Karpas-422 (cell line): ENCODE measurements around the gene GHR. TPM values are rescaled to one million over a fixed set of nuclear protein-coding genes. Genes with fewer than 3 reads are reported as not detected.
"Not testable (repeated sequence)": the region's sequence is repeated elsewhere in the genome, so short reads cannot be mapped to it uniquely, and the experiment has no call there.

Experiments
- DNase-seq: peaks from one replicate; pipeline ENCODE4 v3.0.0-alpha.2; 2015
- H2AFZ ChIP-seq: fragments of 200-600 bp; sonication (generic); 2 replicates; pipeline ENCODE4 v1.6.1; 2014; ENCODE audit warnings: antibody characterized with exemption, low read length, mixed read lengths
- H3K27ac ChIP-seq: fragments of 200-600 bp; sonication (generic); 2 replicates; pipeline ENCODE4 v1.5.1; 2014; ENCODE audit warnings: mild to moderate bottlenecking, low read length, moderate library complexity
- H3K27me3 ChIP-seq: fragments of 200-600 bp; sonication (generic); 2 replicates; pipeline ENCODE4 v1.6.1; 2014; ENCODE audit warnings: low read length, mixed read lengths
- H3K36me3 ChIP-seq: fragments of 200-600 bp; sonication (generic); 2 replicates; pipeline ENCODE4 v1.6.1; 2014; ENCODE audit warnings: low read length, mixed read lengths; ENCODE audit not compliant: insufficient read depth
- H3K4me1 ChIP-seq: fragments of 200-600 bp; sonication (generic); 2 replicates; pipeline ENCODE4 v1.6.1; 2014; ENCODE audit warnings: mild to moderate bottlenecking, low read length, mixed read lengths
- H3K4me2 ChIP-seq: fragments of 200-600 bp; sonication (generic); 2 replicates; pipeline ENCODE4 v1.6.1; 2014; ENCODE audit warnings: low read length, low read depth, mild to moderate bottlenecking; ENCODE audit not compliant: poor library complexity, severe bottlenecking
- H3K4me3 ChIP-seq: fragments of 200-600 bp; sonication (generic); 2 replicates; pipeline ENCODE4 v1.5.1; 2014; ENCODE audit warnings: mild to moderate bottlenecking, antibody characterized with exemption, low read length, mixed read lengths
- H3K79me2 ChIP-seq: fragments of 200-600 bp; sonication (generic); 2 replicates; pipeline ENCODE4 v1.6.1; 2014; ENCODE audit warnings: mild to moderate bottlenecking, low read length, mixed read lengths
- H3K9ac ChIP-seq: fragments of 200-600 bp; sonication (generic); 2 replicates; pipeline ENCODE4 v1.6.0; 2014; ENCODE audit warnings: low read length
- H3K9me2 ChIP-seq: fragments of 200-600 bp; sonication (generic), shearing (Covaris generic); replicated peaks from 2 replicates; pipeline ENCODE4 v1.6.0; 2014; ENCODE audit warnings: mild to moderate bottlenecking, low read length, moderate library complexity; ENCODE audit not compliant: insufficient read depth
- H3K9me3 ChIP-seq: fragments of 300-700, 200-600 bp; sonication (generic); 2 replicates; pipeline ENCODE4 v1.6.1; 2014; ENCODE audit warnings: low read length, mixed read lengths
- H4K20me1 ChIP-seq: fragments of 200-600 bp; sonication (generic); 2 replicates; pipeline ENCODE4 v1.6.1; 2014; ENCODE audit warnings: mild to moderate bottlenecking, antibody characterized with exemption, low read length, low read depth; ENCODE audit not compliant: insufficient read depth
- total RNA-seq: library from RNA; depleted of rRNA; stranded (reverse); fragments of >200 nt; shearing (Covaris generic); gene quantifications from 2 replicates; pipeline ENCODE4 v1.2.3, GENCODE V29; 2014; ENCODE audit warnings: low replicate concordance

The GHR gene
- total RNA-seq, 1 experiment from 2014 or later = not detected

DNA sequence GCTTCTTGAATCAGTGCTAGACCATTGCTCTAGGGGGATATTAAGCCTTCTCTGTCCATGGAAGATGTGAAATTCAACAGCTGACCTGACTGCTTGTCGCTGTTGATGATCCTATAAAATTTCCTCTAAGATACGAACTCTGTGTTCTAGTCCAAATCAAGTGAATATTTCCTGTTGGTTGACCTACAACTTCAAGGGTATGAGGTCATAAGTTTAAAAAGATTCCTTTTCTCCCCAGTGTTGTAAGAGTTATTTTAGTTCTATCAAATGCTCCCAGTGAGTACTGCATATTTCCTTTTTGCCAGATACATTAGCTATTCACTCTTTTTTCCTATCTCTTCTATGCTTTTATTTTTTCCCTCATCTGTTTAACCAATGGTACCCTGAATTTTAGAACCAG is 230.5 kb downstream of the GHR start:
- Histone ChIP-seq H2AFZ (no peak overlapping the region), H3K4me2 (no peak overlapping the region), H3K4me1 (no peaks in the 10 kb centered on the region), H3K27me3 (no peaks in the 10 kb centered on the region; the same call in 1 of the 2 replicates), H3K9ac (no peak overlapping the region), H3K36me3 (no peaks in the 10 kb centered on the region), H3K9me2 (no peaks in the 10 kb centered on the region), H3K9me3 (no peaks in the 10 kb centered on the region), H3K27ac (no peak overlapping the region), H3K79me2 (no peaks in the 10 kb centered on the region), H4K20me1 (no peaks in the 10 kb centered on the region), H3K4me3 (no peak overlapping the region)
- no peak for DNase-seq

- H3K9me2 ChIP-seq = no peaks in the 10 kb centered on the region
- no peak for DNase-seq
- no peak overlapping the region for H3K4me3 ChIP-seq
- no peak overlapping the region for H3K27ac ChIP-seq
- H3K4me1 ChIP-seq = no peaks in the 10 kb centered on the region
- H3K4me2 ChIP-seq = no peak overlapping the region
- H2AFZ ChIP-seq = no peak overlapping the region
- no peak overlapping the region for H3K9ac ChIP-seq
- H3K9me3 ChIP-seq = no peaks in the 10 kb centered on the region
- no peaks in the 10 kb centered on the region for H3K36me3 ChIP-seq
- H3K79me2 ChIP-seq = no peaks in the 10 kb centered on the region
- no peaks in the 10 kb centered on the region for H4K20me1 ChIP-seq
- H3K27me3 ChIP-seq = no peaks in the 10 kb centered on the region; the same call in 1 of the 2 replicates
Observed at GRCh38 chr5:42654645-42655044, 231.4 kb downstream of the GHR start.

DNA sequence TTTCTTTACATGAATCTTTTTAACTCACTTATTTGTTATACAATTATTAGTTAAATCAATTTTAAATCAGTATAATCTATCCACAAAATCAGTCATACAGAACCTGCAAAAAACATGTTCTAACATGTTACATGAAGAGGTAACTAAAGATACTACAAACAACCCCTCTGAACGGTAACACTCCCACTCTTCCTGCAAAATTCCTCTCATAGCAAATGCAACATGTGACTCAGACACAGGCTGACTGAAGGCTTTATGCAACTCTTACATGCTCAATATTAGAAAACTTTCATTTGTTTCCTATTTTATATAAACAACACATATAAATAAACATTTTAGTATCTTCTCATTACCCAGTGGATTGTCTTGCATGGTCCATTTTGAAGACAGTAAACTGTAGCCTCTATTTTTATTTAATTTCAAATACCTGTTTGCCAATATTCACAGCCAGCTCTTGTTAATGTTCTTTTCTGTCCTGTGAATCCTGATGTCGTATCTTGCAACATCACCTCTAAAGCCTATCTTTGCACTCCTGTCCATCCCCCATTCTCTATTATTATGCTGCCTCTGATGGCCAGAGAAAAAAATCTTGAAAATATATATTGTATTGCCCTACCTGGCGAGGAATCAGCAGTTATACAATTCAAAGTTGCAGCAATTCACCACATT is 232.9 kb downstream of the GHR start:
- no peaks in the 10 kb centered on the region for H3K79me2 ChIP-seq
- no peaks in the 10 kb centered on the region for H3K4me1 ChIP-seq
- no peaks in the 10 kb centered on the region; the same call in 1 of the 2 replicates for H3K27me3 ChIP-seq
- H3K9me2 ChIP-seq = no peaks in the 10 kb centered on the region
- H3K4me2 ChIP-seq = no peak overlapping the region
- no peak overlapping the region for H3K27ac ChIP-seq
- H4K20me1 ChIP-seq = no peaks in the 10 kb centered on the region
- H3K9ac ChIP-seq = no peak overlapping the region
- H3K9me3 ChIP-seq = no peaks in the 10 kb centered on the region
- no peak overlapping the region for H2AFZ ChIP-seq
- DNase-seq = no peak
- no peak overlapping the region for H3K4me3 ChIP-seq
- H3K36me3 ChIP-seq = no peaks in the 10 kb centered on the region

DNA sequence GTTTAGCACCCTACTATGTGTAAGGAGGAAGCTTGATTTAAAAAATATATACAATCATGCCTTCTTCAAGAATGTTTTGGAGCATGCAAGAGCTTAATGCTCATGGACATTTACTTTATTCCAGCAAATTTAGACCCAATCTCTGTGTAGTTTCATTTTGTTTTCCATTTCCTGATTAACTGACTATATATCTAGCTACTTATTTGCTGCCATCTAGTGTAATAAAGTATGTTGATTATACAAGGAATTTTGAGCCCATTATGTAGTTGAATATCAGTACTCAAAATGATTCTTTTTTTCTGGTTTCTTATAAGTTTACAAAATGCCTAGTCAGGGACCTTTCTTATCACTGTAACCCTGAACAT is 233.4 kb downstream of the GHR start:
- no peaks in the 10 kb centered on the region for H3K9me2 ChIP-seq
- no peaks in the 10 kb centered on the region for H3K36me3 ChIP-seq
- H2AFZ ChIP-seq = no peak overlapping the region
- no peaks in the 10 kb centered on the region for H3K79me2 ChIP-seq
- no peaks in the 10 kb centered on the region for H3K4me1 ChIP-seq
- no peaks in the 10 kb centered on the region for H3K9me3 ChIP-seq
- H3K4me3 ChIP-seq = no peak overlapping the region
- no peak overlapping the region for H3K27ac ChIP-seq
- no peaks in the 10 kb centered on the region; the same call in 1 of the 2 replicates for H3K27me3 ChIP-seq
- no peak overlapping the region for H3K9ac ChIP-seq
- DNase-seq = no peak
- no peaks in the 10 kb centered on the region for H4K20me1 ChIP-seq
- H3K4me2 ChIP-seq = no peak overlapping the region

- not testable (repeated sequence) for H3K4me1 ChIP-seq, H3K79me2 ChIP-seq, H3K27ac ChIP-seq, H4K20me1 ChIP-seq, H3K9me3 ChIP-seq, H3K9me2 ChIP-seq, H3K9ac ChIP-seq, DNase-seq, H3K27me3 ChIP-seq, H3K4me2 ChIP-seq, H2AFZ ChIP-seq, H3K4me3 ChIP-seq, H3K36me3 ChIP-seq
Observed at GRCh38 chr5:42659869-42660268, 236.6 kb downstream of the GHR start.

DNA sequence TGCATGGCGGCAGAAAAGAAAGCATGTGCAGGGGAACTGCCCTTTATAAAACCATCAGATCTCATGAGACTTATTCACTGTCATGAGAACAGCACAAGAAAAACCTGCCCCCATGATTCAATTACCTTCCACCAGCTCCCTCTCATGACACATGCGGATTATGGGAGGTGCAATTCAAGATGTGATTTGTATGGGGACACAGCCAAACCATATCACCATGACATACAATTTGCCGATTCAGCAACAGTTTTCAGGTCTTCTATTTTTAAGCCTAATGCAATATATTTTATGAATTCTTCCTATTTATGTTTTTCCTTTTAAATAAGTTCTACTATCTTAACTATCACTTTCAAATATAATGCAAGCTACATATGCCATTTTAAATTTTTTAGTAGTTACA is 242.6 kb downstream of the GHR start:
- no peak overlapping the region for H3K4me2 ChIP-seq
- DNase-seq = no peak
- no peak overlapping the region for H2AFZ ChIP-seq
- H3K4me1 ChIP-seq = no peaks in the 10 kb centered on the region
- H3K9ac ChIP-seq = no peak overlapping the region
- no peaks in the 10 kb centered on the region for H4K20me1 ChIP-seq
- H3K4me3 ChIP-seq = no peak overlapping the region
- no peaks in the 10 kb centered on the region for H3K9me2 ChIP-seq
- H3K9me3 ChIP-seq = no peaks in the 10 kb centered on the region
- no peaks in the 10 kb centered on the region for H3K36me3 ChIP-seq
- no peak overlapping the region for H3K27ac ChIP-seq
- no peaks in the 10 kb centered on the region for H3K79me2 ChIP-seq
- no peaks in the 10 kb centered on the region for H3K27me3 ChIP-seq

- H3K9me2 ChIP-seq = no peaks in the 10 kb centered on the region
- no peaks in the 10 kb centered on the region for H3K9me3 ChIP-seq
- no peak for DNase-seq
- no peak overlapping the region for H3K9ac ChIP-seq
- no peaks in the 10 kb centered on the region for H4K20me1 ChIP-seq
- H2AFZ ChIP-seq = no peak overlapping the region
- no peak overlapping the region for H3K4me3 ChIP-seq
- H3K79me2 ChIP-seq = no peaks in the 10 kb centered on the region
- H3K27me3 ChIP-seq = no peaks in the 10 kb centered on the region
- H3K4me1 ChIP-seq = no peaks in the 10 kb centered on the region
- H3K36me3 ChIP-seq = no peaks in the 10 kb centered on the region
- H3K27ac ChIP-seq = no peak overlapping the region
- H3K4me2 ChIP-seq = no peak overlapping the region
Observed at GRCh38 chr5:42666869-42667268, 243.6 kb downstream of the GHR start.

GRCh38 chr5:42668254-42668653 is 245.0 kb downstream of the GHR start:
- no peaks in the 10 kb centered on the region for H4K20me1 ChIP-seq
- no peaks in the 10 kb centered on the region for H3K4me1 ChIP-seq
- H3K4me2 ChIP-seq = no peak overlapping the region
- H3K36me3 ChIP-seq = no peaks in the 10 kb centered on the region
- no peak overlapping the region for H2AFZ ChIP-seq
- no peak overlapping the region for H3K4me3 ChIP-seq
- H3K27ac ChIP-seq = no peak overlapping the region
- no peaks in the 10 kb centered on the region for H3K27me3 ChIP-seq
- H3K9me2 ChIP-seq = no peaks in the 10 kb centered on the region
- no peaks in the 10 kb centered on the region for H3K79me2 ChIP-seq
- H3K9me3 ChIP-seq = no peaks in the 10 kb centered on the region
- no peak overlapping the region for H3K9ac ChIP-seq
- no peak for DNase-seq

- H4K20me1 ChIP-seq = no peaks in the 10 kb centered on the region
- no peak overlapping the region for H3K4me2 ChIP-seq
- H3K27me3 ChIP-seq = no peaks in the 10 kb centered on the region
Observed at GRCh38 chr5:42672925-42673324, 249.7 kb downstream of the GHR start.

More at GRCh38 chr5:42672925-42673324, 249.7 kb downstream of the GHR start:
- no peak overlapping the region for H3K27ac ChIP-seq
- no peaks in the 10 kb centered on the region for H3K36me3 ChIP-seq
- no peak overlapping the region for H2AFZ ChIP-seq
- no peaks in the 10 kb centered on the region for H3K79me2 ChIP-seq
- DNase-seq = no peak
- no peaks in the 10 kb centered on the region for H3K4me1 ChIP-seq
- H3K9ac ChIP-seq = no peak overlapping the region
- H3K4me3 ChIP-seq = no peak overlapping the region
- no peaks in the 10 kb centered on the region for H3K9me3 ChIP-seq
- H3K9me2 ChIP-seq = no peaks in the 10 kb centered on the region
